Sigmoid colon (tissue), 7 donors: ENCODE measurements around the gene ALCAM. TPM values are rescaled to one million over a fixed set of nuclear protein-coding genes. Genes with fewer than 3 reads are reported as not detected.

Experiments
- DNase-seq: peaks from one replicate; pipeline ENCODE4 v3.0.0-alpha.2; 2019
- H3K27ac ChIP-seq, 4 donors: fragments of 200-600 bp; sonication (generic); one replicate each; pipeline ENCODE4 v1.5.1; 2016 to 2019; ENCODE audit warnings: mild to moderate bottlenecking in 1 of 4
- H3K27me3 ChIP-seq, 3 donors: fragments of 200-600 bp; sonication (generic); one replicate each; pipeline ENCODE4 v1.5.1; 2019; ENCODE audit warnings: mild to moderate bottlenecking in 1 of 3
- H3K36me3 ChIP-seq, 4 donors: fragments of 200-600 bp; sonication (generic); one replicate each; pipeline ENCODE4 v1.5.1; 2016 to 2019
- H3K4me1 ChIP-seq, 4 donors: fragments of 200-600 bp; sonication (generic); one replicate each; pipeline ENCODE4 v1.5.1; 2017 to 2019
- H3K4me3 ChIP-seq, 4 donors: fragments of 200-600 bp; sonication (generic); one replicate each; pipeline ENCODE4 v1.5.1; 2017 to 2019; ENCODE audit warnings: mild to moderate bottlenecking in 2 of 4, moderate library complexity in 1 of 4
- H3K9me3 ChIP-seq, 4 donors: fragments of 200-600 bp in 3 of 4; sonication (generic) in 3 of 4; one replicate each; pipeline versions ENCODE4 v1.5.1 to v1.6.1; 2013 to 2019
- EP300 ChIP-seq, 4 donors: sonication (generic); formaldehyde crosslinking; IDR thresholded peaks; one replicate each; pipeline ENCODE4 v1.6.1; 2017; ENCODE audit warnings: antibody characterized with exemption in 4 of 4
- POLR2A ChIP-seq, 2 donors: fragments of 450-650 bp; IDR thresholded peaks; one replicate each; pipeline ENCODE4 v1.6.1; 2016; ENCODE audit warnings: antibody characterized with exemption in 2 of 2, mild to moderate bottlenecking in 2 of 2, moderate library complexity in 2 of 2
- POLR2AphosphoS5 ChIP-seq, 4 donors: sonication (generic); formaldehyde crosslinking; IDR thresholded peaks; one replicate each; pipeline ENCODE4 v1.6.1; 2017; ENCODE audit warnings: antibody characterized with exemption in 4 of 4
- WGBS, 2 donors: extraction: QIAGEN DNeasy Blood & Tissue Kit; methylation state at CpG; one replicate each; pipeline ENCODE4 v1.1.7; 2013; 5-methylcytosine and 5-hydroxymethylcytosine counted together
- intact Hi-C: fragments of 100-400 bp; cut with DNase I; formaldehyde crosslinking; loops from one replicate; pipeline ENCODE4 v1.15.1; 2023
- polyA plus RNA-seq, 3 donors: library from polyadenylated mRNA; stranded (reverse); fragments of 200-250 nt; gene quantifications; one replicate each; pipeline ENCODE4 v1.2.3, GENCODE V29; 2013
- total RNA-seq, 4 donors: library from RNA; depleted of rRNA; stranded (reverse); fragments of >200 nt; gene quantifications; one replicate each; pipeline ENCODE4 v1.1.0, GENCODE V29; 2016
- TF ChIP-seq, protein P1 (sequence below), 4 experiments: fragments of 450-650 bp in 3 of 4; fragments of 200-600 bp in 1 of 4; IDR thresholded peaks; one replicate each; pipeline ENCODE4 v1.5.1; 2016 to 2019; ENCODE audit warnings: antibody characterized with exemption in 4 of 4, mild to moderate bottlenecking in 3 of 4, moderate library complexity in 2 of 4
- donor health status: healthy with polysubstance abuse.
- donor health status: Bipolar disorder and iron deficiency.
- donor health status: healthy.

The ALCAM gene
- total and polyA plus RNA-seq, 7 donors = 1.8 to 45.1 (median 16.0) TPM

DNA sequence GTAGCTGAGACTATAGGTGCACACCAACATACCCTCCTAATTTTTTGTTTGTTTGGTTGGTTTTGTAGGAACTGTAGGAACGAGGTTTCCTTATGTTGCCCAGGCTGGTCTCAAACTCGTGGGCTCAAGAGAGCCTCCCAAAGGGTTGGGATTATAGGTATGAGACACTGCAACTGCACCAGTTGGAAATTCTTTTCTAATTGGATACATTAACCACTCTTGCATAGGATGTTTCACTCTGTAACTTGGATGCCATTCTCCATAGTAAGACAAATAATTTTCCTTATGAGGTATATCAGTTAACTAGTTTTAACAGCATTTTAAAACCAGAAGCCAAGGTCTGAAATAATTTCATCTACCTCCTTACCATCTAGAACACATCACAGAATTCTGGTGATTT, 6.7 kb upstream of the ALCAM start:
- H3K4me3 ChIP-seq = no peak overlapping the region
- no peaks in the 10 kb centered on the region for H3K36me3 ChIP-seq
- no peaks in the 10 kb centered on the region for H3K4me1 ChIP-seq
- DNase-seq = no peak
- H3K27me3 ChIP-seq = no peaks in the 10 kb centered on the region
- no peak overlapping the region for H3K27ac ChIP-seq
- WGBS, 2 donors = 77 to 83% methylated on average over 2 of the region's 2 CpGs
- intact Hi-C loops = no loop called here
- H3K9me3 ChIP-seq = no peaks in the 10 kb centered on the region
- no peak for TF ChIP-seq EP300 (IDR thresholded peaks at IDR 0.05)
- TF ChIP-seq, protein P1, sequence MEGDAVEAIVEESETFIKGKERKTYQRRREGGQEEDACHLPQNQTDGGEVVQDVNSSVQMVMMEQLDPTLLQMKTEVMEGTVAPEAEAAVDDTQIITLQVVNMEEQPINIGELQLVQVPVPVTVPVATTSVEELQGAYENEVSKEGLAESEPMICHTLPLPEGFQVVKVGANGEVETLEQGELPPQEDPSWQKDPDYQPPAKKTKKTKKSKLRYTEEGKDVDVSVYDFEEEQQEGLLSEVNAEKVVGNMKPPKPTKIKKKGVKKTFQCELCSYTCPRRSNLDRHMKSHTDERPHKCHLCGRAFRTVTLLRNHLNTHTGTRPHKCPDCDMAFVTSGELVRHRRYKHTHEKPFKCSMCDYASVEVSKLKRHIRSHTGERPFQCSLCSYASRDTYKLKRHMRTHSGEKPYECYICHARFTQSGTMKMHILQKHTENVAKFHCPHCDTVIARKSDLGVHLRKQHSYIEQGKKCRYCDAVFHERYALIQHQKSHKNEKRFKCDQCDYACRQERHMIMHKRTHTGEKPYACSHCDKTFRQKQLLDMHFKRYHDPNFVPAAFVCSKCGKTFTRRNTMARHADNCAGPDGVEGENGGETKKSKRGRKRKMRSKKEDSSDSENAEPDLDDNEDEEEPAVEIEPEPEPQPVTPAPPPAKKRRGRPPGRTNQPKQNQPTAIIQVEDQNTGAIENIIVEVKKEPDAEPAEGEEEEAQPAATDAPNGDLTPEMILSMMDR (IDR thresholded peaks at IDR 0.05) = no peak
- TF ChIP-seq POLR2AphosphoS5 (IDR thresholded peaks at IDR 0.05) = no peak
- TF ChIP-seq POLR2A (IDR thresholded peaks at IDR 0.05) = no peak

- no peak for DNase-seq
- intact Hi-C loops = no loop called here
- 68 to 85% methylated on average over 1 of the region's 1 CpG for WGBS, 2 donors
- Histone ChIP-seq H3K27ac (no peak overlapping the region), H3K36me3 (no peaks in the 10 kb centered on the region), H3K9me3 (no peaks in the 10 kb centered on the region), H3K4me3 (no peak overlapping the region), H3K27me3 (no peaks in the 10 kb centered on the region), H3K4me1 (peaks cover 0 to 15% (median 6%) of the 10 kb centered on the region in 4 donors)
- no peak for TF ChIP-seq POLR2A (IDR thresholded peaks at IDR 0.05)
- TF ChIP-seq, protein P1 (IDR thresholded peaks at IDR 0.05) = no peak
- no peak for TF ChIP-seq EP300 (IDR thresholded peaks at IDR 0.05)
- no peak for TF ChIP-seq POLR2AphosphoS5 (IDR thresholded peaks at IDR 0.05)
Observed at GRCh38 chr3:105362021-105362665, 4.6 kb upstream of the ALCAM start.

- DNase-seq = no peak
- Histone ChIP-seq H3K4me1 (peaks cover 0 to 32% (median 13%) of the 10 kb centered on the region in 4 donors), H3K36me3 (no peaks in the 10 kb centered on the region), H3K9me3 (no peaks in the 10 kb centered on the region), H3K27ac (no peak overlapping the region), H3K27me3 (no peaks in the 10 kb centered on the region), H3K4me3 (no peak overlapping the region)
- intact Hi-C loops = no loop called here
- 80 to 88% methylated on average over 4 of the region's 4 CpGs for WGBS, 2 donors
- TF ChIP-seq EP300 (IDR thresholded peaks at IDR 0.05) = no peak
- TF ChIP-seq, protein P1 (IDR thresholded peaks at IDR 0.05) = no peak
- no peak for TF ChIP-seq POLR2A (IDR thresholded peaks at IDR 0.05)
- TF ChIP-seq POLR2AphosphoS5 (IDR thresholded peaks at IDR 0.05) = no peak
Observed at GRCh38 chr3:105364128-105364527, 2.6 kb upstream of the ALCAM start.

GRCh38 chr3:105365081-105365390, 1.7 kb upstream of the ALCAM start:
- no peaks in the 10 kb centered on the region for H3K27me3 ChIP-seq
- peaks cover 0 to 35% (median 17%) of the 10 kb centered on the region in 4 donors for H3K4me1 ChIP-seq
- peak overlapping the region in 1 of 4 donors; percentile 85 for H3K27ac ChIP-seq
- no peak overlapping the region for H3K4me3 ChIP-seq
- DNase-seq = no peak
- intact Hi-C loops = loop anchor here (5.0 kb wide), 1 partner anchor 152 kb away; no protein-coding TSS in a partner anchor
- TF ChIP-seq POLR2AphosphoS5 (IDR thresholded peaks at IDR 0.05) (no peak), POLR2A (IDR thresholded peaks at IDR 0.05) (no peak), EP300 (IDR thresholded peaks at IDR 0.05) (no peak)
- TF ChIP-seq, protein P1 (IDR thresholded peaks at IDR 0.05) = no peak
- H3K36me3 ChIP-seq = no peaks in the 10 kb centered on the region
- no peaks in the 10 kb centered on the region for H3K9me3 ChIP-seq
- WGBS, 2 donors = 27 to 55% methylated on average over 5 of the region's 5 CpGs
